HG03571 (cell line): ENCODE results near the gene DISP2.

Experiments used
- ATAC-seq: cut with Tn5 transposase; IDR thresholded peaks from one replicate; pipeline ENCODE4 v1.9.1; 2021; ENCODE audit not compliant: unreplicated experiment

The DISP2 gene

DNA sequence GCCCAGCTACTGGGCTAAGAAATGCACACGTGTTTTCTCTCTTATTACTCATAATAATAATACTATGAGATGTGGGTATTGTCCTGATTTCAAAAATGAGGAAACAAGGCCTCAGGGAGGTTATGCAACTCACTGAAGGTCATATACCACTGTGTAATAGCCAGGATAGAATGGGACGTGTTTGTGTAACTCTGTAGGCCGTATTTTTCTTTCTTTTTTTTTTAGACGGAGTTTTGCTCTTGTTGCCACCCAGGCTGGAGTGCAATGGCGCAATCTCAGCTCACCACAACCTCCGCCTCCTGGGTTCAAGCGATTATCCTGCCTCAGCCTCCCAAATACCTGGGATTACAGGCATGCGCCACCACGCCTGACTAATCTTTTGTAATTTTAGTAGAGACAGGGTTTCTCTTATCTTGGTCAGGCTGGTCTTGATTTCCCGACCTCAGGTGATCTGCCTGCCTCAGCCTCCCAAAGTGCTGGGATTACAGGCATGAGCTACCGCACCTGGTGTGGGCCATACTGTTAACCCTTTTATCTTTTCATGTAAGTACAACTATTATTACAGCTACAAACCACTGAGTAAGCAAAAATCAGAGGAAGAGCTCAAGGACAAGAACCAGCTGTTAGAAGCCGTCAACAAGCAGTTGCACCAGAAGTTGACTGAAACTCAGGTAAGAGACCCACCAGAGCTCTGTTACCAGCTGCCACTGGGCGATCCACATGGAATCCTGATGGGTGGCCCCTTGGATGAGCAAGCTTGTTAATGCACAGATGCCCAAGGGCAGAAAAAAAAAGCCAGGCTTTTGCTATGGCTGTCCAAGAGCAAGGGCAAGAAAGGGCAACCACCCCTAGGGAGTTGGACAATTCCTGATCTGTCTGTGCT lies 31.2 kb downstream of the DISP2 start:
- ATAC-seq = no peak

DNA sequence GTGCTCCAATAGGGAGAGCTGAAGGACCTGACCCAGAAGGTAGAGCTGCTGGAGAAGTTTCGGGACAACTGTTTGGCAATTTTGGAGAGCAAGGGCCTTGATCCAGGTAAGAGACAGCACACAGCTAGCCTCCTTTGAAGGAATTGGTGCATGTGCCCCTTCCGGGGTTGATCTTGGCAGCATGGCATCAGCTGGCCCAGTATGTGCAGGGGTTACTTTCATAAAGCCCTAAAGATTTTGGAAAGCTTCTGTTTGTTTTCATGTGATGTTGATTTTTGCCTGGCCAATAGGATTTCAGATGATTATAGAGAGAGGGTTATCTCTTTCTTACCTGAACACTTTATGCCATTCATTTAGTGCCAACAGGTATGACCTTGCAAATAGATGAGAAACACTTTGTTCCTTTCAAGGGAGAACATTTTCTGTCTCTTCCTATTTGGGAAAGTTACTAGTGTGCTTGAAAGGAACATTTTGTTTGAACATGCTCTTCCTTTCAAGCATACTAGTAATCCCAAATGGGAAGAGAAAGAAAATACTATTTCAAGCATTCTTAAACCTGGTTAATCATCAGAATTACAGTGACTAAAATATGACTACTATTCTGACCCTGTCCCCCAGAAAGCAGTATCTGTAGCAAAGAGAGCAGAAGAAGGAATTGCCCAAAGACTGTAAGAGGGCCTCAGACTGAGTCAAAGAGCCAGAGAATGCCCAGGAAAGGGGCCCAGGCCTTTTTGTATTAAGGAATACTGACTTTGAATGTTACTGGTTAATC lies 32.0 kb downstream of the DISP2 start:
- no peak for ATAC-seq

DNA sequence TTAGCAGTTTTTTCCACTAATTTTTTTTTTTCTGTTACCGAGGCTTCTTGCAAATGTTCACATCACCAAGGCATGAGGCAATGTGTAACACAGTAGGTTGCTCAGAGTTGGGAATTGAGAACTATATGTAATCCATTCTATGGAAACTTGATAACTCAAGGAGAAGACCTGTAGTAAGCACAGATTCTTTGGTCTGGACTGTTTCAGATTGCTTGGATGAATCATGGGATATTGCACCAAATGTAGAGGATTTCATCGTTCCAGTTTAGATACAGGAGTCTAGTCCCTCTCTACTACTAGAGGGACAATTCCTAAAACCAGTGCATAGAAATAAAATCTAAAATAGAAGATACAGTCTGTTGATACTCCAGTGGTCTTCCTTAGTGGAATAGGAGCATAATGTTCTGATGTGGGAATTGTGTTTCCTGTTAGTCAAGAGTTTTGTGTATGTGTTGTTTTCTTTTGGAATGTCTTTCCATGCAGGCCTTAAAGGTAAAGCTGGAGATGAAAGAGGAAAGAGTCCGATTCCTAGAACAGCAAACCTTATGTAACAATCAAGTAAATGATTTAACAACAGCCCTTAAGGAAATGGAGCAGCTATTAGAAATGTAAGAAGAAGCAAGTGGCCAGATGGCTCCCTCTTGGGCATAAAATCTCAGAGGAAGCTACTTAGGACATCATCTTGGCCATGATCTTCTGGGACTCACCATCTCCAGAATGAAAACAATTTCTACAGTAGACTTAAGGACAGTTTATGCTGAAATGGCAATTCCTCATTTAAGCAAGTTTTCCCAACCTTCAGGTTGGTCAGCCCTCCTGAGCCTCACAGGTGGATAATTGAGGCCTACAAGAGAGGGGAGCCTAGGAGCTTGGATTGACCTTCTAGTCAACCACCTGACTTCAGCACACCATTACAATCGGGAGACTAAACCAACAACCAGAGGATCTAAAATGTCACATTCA lies 35.2 kb downstream of the DISP2 start:
- ATAC-seq = no peak

DNA sequence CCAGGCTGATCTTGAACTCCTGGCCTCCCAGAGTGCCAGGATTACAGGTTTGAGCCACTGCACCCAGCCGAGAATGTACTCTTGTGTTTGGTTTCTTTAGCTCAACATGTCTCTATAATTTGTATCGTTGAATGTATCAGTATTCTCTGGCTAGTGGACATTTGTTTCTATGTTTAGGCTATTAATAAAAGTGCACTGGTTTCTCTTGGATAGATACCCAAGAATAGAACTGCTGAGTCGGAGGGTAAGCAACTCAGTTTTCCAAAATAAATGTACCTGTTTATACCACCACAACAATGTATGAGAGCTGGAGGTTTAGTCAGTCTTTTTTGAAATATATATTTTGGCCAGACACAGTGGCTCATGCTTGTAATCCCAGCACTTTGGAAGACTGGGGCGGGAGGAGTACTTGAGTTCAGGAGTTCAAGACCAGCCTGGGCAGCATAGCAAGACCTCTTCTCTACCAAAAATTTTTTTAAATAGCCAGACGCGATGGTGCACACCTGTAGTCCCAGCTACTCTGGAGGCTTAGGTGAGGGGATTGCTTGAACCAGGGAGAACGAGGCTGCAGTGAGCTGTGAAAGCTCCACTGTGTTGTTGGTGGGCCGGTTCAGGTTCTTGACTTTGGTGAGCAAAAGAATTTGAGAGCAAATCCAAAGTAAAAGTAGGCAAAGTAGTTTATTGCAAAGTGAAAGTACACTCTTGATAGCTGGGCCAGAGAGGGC lies 39.8 kb downstream of the DISP2 start:
- no peak for ATAC-seq

DNA sequence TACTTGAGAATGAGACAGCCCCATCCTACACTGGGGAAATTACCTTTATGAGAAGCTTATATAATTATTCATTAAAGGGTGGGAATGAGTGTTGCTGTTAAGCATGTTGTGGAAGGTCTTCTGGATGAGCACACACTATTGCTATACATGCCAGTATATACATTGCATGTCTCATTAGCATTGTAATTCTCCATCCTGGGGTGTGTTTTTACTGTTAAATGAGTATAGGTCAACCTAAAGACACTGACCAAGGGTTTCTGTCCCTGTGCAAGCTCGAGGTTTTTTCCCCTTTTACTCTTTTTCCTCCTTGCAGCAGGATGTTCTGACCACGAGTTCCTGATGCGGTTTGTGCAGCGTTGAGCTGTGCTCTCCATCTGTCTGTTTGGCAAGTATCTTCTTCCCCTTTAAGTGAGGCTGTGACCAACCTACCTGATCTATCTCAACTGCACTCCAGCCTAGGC lies 40.4 kb downstream of the DISP2 start:
- ATAC-seq = no peak

DNA sequence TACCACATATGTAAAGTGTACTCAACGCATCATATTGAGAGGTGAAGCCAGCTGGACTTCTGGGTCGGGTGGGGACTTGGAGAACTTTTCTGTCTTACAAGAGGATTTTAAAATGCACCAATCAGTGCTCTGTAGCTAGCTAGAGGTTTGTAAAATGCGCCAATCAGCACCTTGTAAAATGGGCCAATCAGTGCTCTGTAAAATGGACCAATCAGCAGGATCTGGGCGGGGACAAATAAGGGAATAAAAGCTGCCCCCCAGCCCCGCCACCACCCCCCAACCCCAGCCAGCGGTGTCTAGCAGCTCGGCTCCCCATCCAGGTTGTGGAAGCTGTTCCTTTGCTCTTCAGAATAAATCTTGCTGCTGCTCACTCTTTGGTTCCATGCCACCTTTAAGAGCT lies 41.4 kb downstream of the DISP2 start:
- ATAC-seq = no peak

DNA sequence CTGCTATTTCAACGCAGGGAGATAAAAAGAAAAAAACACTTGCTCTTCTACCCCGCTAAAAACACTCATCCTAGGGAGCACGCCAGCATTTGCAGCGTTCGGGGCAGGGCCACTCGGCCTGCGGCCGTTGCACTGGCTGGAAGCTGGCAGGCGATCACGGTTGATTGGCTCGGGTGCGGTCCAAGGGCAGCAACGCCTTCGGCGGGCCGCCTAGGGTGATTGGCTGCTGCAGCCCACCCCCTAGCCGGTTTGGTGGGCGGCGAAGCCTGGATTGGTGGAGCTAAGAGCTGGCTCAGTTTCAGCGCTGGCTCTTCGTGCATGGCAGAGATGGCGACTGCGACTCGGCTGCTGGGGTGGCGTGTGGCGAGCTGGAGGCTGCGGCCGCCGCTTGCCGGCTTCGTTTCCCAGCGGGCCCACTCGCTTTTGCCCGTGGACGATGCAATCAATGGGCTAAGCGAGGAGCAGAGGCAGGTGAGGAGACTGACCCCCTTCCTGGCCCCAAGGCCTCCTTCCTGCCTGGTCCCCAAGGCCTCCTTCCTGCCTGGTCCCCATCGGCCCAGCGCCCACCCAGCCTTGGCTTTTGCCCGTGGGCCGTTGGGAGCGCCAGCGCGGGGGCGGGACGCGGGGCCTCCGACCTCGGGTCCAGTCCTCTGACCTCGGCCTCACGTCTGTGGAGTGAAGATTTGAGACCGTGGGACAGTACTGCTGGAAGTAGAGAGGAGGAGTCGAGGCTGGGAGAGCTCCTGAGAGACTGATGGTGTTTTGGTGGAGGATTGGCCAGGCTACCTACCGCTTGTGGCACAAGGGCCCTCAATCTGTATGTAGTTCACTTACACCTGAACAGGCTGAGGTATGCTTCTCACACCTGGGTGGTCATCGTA lies 47.7 kb downstream of the DISP2 start, which contains the start of gene IVD:
TSS of gene IVD (plus strand) at position 295 of the 881 bp plus-strand sequence. CDS start at position 328, 33 bp downstream.
- peak; percentile 79 for ATAC-seq

DNA sequence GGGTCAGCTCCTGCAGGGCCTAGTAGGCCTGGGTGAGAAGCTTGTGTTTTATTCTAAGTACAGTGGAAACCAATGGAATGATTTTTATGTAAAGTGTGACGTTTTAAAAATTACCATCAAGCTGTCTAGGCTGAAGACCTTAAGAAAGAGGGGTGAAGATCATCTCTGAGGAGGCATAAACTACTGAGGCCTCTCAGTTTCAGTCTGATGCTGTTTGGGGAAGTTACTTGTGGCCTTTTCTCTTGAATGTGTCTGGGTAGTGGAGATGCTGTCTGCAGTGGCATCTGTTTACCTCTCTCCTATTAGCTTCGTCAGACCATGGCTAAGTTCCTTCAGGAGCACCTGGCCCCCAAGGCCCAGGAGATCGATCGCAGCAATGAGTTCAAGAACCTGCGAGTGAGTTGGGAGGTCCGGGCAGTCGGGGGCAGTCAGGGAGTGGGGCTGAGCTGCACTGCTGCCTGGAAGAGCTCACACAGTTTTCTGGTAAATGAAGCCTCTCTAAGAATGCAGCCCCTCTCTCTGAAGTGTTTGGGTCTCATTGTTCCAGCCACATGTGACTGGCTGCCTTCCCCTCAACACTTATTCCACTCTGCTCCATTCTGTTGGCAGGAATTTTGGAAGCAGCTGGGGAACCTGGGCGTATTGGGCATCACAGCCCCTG lies 49.4 kb downstream of the DISP2 start:
- peak; percentile 54 for ATAC-seq

DNA sequence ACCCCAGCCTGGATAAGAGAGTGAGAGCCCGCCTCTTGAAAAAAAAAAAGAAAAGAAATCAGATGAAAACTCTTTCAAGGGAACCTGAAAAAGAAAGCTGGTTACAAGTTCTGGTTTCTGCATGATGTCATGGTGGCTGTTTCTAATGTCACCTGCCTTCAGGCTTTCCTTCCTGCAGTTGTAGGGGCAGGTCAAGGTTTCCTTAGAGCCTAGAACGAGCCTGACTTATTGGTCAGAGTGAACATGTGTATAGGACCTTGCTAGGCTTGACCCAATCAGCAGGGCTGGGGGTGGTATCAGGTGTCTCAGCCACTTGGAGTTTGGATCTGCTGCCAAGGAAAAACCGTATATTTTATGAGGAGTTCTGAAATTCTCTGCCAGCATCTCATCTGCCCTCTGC lies 51.3 kb downstream of the DISP2 start:
- no peak for ATAC-seq

DNA sequence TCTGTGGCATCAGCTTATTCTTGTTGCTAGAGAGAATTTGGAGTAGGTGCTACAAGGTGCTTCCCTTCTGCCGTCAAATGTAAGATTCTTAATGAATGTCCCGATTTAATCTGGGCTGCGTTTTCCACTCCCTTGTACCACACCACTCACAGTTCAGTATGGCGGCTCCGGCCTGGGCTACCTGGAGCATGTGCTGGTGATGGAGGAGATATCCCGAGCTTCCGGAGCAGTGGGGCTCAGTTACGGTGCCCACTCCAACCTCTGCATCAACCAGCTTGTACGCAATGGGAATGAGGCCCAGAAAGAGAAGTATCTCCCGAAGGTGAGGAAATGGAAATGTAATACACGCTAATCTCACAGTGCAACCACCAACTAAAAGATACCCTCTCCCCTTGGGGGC lies 52.5 kb downstream of the DISP2 start:
- no peak for ATAC-seq

DNA sequence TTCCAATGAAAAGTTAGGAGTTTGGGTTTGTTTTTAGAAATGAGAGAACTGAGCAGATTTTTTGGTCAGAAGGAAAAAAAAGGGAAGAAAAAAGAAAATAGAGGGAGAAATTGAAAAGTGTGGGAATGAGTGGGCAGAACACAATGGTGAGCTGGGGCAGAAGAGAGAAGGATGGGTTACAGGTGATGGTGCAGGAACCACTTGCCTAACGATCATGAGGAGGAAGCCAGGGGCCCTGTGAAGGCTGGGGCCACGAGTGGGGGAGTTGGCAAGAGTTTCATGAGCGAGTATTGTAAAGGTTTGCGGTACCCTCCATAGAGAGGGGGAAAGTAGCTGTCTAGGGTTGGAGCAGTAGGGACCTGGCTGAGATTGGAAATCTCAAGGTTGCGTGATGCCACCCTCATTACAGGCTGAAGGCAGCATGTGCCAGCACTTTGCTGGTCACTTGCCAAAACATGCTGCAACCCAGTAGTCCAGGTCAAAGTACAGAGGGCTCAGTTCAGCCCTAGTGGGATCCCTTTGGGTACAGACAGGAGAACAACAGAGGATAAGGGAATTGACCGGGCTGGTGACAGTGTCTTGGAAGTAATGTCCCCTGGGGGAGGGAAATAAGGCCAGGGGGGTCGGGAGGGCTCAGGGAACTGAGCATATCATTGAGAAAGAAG lies 54.2 kb downstream of the DISP2 start:
- ATAC-seq = no peak

DNA sequence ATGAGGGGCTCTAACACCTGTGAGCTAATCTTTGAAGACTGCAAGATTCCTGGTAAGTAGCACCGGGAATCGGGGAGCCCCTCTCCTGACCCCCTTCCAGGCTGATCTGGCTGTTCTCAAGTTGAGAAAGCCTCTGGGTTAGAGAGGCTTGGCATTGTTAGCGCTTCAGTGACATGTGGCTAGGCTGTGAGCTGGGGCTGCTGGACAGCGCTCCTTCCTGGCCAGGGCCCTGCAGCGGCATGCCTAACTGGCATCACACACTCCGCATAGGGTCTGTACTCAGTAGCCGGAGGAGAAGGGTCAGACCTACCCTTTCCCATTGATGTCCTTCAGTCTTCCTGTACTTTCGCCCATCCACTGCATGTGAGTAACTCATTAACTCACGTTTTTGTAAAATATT lies 55.0 kb downstream of the DISP2 start:
- no peak for ATAC-seq

DNA sequence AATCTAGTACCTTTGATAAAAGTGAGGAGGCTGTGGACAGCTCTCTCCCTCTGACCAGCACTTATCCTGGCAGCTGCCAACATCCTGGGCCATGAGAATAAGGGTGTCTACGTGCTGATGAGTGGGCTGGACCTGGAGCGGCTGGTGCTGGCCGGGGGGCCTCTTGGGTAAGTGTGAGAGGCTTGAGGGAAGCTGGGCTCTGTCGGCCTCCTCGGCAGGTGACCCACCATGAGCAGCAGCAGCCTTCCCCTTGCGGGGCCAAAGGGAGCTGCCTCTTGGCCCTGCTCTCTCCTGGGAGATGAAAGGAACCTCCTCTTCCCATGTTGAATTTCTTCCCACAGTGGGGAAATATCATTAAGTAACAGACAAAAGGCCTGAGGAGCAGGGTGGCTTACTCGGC lies 56.8 kb downstream of the DISP2 start:
- no peak for ATAC-seq

DNA sequence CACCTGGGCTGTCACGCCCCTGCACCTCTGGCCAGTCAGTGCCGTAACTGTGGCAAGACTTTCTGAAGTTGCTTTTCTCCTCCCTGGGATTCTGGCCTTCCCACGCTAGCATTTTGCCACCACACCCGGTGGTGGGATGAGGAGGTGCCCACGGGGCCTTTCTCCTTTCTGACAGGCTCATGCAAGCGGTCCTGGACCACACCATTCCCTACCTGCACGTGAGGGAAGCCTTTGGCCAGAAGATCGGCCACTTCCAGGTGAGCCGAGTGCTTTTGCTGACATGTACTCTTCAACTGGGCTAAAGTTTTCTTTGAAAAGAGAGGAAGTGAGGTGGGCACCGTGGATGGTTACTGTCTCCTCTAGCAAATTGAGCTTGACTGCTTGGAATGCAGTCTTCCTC lies 57.2 kb downstream of the DISP2 start:
- no peak for ATAC-seq

DNA sequence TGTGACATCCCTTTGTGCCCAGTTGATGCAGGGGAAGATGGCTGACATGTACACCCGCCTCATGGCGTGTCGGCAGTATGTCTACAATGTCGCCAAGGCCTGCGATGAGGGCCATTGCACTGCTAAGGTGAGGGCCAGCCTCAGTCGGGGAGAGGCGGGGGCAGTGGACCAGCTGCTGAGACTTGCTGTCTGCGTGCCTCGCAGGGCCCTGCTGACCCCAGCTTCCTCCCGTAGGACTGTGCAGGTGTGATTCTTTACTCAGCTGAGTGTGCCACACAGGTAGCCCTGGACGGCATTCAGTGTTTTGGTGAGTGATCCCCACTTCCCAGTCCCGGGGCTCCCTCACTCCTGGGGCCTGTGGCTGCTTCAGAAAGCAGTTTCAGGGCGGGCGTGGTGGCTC lies 58.0 kb downstream of the DISP2 start:
- no peak for ATAC-seq

DNA sequence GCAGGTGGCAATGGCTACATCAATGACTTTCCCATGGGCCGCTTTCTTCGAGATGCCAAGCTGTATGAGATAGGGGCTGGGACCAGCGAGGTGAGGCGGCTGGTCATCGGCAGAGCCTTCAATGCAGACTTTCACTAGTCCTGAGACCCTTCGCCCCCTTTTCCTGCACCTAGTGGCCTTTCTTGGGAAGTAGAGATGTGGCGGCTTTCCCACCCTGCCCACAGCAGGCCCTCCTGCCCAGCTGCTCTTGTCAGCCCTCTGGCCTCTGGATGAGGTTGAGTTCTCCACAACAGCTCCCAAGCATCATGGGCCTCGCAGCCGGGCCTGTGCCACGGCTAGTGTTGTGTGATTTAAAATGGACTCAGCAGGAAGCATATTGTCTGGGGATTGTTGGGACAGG lies 60.1 kb downstream of the DISP2 start:
- no peak for ATAC-seq

DNA sequence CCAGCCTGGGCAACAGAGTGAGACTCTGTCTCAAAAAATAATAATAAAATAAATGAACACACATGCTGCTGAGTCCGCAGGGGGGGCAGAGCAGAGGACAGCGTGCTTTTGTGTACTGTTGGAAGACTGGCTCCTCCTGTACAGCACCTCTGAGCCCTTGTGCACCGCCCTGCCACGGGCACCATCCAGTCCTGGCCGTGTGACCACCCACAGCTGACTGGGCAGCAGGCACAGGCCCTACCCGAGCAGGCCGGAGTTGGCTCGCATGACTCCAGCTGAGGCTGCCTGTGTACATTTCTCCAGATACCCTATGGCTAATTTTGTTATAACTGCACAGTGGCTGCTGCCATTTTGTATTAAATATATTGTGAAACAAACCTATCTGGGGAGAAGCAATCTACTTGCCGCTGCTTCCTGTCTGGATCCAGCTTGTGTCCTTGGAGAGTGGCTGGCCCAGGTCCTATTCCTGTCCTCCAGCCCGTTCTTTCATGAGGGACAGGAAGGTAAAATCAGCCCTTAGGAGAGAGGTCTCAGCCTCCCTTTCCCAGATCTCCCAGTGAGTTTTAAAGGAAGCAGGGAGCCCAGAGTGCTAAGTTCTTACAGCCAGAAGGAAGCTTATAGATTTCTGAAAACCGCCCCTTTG lies 62.2 kb downstream of the DISP2 start:
- ATAC-seq = no peak

DNA sequence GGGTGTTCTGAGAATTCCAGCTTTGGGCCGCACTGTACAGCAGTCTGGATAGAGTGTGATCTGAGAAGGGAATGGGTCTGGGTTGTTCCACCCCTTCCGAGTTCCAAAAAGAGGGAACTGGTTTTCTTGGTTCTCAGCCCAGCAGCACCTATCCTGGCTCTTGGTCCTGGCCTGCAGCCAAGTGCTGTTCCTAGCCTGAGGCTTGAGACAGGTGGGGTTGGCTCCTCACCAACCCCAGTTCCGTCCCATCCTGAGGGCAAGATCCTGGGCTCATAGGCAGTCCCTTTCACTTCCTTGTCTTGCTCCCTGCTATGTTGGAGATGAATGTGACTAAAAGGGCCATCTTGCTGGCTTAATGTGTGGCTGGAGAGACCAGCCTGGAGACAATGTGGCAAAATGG lies 62.8 kb downstream of the DISP2 start:
- no peak for ATAC-seq
